Measurements from ENCODE around the gene ELAC2.

The ELAC2 gene

DNA sequence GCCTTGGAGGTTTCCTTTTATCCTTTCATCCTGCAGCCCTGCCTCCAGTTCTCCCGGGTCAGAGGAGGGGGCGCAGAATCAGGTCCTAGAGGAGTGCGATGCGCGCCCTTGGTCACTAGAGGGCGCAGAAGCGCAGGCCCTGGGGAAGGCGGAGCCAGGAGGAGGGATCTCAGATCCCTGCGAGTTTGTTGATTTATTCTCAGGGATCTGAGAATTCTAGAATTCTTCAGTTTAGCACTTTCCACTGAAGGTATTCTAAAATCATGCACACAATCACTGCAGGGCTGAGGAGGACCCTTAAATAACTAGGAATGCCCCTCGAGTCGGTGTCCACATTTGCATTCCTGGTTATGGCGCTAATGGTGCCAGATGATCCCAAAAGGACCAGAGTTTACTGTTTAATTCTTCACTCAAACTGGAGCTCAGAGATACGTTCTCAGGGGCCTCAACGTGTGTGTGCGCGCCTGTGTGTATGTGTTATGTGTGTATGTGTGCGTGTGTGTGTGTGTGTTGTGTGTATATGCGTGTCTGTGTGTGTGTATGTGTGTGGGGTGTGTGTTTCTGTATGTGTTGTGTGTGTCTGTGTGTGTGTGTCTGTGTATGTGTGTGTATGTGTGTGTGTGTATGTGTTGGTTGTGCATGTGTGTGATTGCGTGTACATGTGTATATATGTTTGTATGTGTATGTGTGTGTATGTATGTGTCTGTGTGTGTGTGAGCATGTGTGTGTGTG, 6.9 kb upstream of the ELAC2 start:
- FAIRE-seq, result peak; percentile 95
- peak; percentile 61 for DNase-seq (ENCODE audit: insufficient read length, low spot score)

DNA sequence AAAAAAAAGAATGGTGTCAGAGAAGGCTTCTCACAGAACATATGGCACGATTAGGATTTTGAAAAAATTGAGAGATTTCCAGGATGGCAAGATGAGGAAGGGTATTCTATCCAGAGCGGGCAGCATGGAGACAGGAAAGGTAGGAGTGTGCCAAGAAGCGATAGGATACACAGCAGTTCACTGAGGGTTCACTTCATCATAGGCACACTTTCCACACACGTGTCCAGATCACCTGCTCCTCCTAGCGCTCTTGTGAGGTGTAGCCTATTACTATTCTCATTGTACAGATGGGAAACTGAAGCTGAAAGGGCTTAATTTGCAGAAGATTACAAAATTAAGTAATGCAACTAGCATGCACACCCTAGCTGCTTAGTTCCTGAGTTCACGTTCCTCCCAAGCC, 6.2 kb upstream of the ELAC2 start:
- no peak for DNase-seq (ENCODE audit: insufficient read length, low spot score)
- no peak for FAIRE-seq

DNA sequence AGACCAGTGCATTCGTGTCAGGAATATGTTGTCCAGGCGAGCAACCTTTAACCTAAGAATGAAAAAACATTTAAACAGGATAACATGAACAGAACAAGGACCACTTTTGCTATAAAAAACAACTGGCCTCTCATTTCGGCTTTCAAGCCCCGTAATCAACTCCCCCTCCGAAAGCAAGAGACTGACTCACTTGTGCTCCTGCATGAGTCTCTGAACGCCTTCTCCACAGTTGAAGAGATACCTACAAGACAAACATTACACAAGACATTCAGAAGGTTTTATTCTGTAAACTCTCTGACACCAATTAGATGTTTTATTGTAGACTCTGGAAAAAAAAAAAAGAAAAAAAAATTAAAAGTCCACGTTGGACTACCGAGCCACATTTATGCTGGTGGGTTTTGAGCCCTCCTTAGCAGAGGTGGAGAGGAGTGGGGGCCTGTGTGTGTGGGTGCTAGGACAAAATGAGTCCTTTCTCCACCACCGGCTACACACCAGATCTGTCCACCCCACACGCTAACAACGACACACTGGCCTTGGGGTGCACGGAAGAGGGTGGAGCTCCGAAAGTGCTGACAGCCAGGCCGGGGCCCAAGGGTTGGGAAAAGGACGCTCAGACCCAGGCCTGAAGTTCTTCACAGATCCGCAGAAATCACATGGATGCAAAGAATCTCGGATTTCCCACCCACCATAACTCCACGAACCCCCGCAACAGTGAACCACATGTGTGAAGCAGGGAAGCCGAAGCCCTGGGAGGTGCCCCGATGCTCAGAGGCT, 759 bp downstream of the ELAC2 start:
- FAIRE-seq, result no peak
- DNase-seq (ENCODE audit: insufficient read length, low spot score), result no peak

DNA sequence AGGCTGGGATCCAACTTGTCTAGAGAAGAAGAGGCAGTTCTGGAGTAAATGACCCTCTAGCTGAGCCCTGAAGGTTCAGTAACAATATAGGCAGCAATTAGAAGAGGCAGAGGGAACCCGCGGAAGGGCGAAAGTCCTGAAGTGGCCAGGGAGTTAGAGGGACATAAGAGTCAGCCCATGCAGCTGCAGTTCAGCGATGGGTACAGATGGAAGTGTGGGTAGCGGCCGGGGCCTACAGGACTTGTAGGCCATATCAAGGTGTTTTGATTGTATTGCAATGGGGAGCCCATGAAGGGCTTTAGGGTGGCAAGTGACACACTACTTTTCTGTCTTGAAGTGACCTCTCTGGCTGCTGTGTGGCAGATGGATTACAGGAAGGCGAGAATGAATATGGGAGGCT, 3.0 kb downstream of the ELAC2 start:
- no peak for DNase-seq (ENCODE audit: insufficient read length, low spot score)
- no peak for FAIRE-seq

DNA sequence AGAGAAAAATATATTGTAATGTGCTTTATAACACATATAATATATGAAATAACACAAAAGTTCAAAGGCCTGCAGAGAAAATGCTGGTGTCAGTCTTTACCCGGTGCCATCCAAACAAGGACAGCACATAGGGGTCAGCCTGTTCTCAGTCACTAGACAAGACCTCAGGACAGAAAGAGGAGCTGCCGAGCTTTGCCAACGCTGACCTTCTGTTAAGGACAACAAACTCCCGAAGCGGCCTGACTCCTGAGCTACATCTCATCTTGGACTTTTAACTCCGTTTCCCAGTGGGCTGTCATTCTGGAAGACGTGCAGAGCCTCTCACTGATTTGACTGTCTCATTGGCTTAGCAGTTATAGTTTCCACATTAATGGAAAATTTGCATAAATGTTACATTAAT, 6.9 kb downstream of the ELAC2 start:
- no peak for FAIRE-seq

DNA sequence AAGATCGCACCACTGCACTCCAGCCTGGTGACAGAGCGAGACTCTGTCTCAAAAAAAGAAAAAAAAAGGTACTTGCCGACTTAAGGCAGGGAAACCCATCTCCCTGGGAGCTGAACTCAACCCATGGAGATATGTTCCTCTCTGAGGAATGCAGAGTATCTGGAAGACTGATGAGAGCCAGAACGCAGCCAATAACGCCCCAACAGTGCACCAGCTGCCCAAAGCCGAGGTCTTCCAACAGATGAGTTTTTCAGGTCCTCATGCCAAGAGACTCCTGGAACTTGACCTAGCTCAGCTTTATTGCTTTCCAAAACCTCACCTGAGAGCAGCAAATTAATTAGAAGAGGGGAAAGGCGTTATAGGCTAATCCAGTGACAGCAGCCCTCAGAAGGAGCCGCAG, 9.4 kb downstream of the ELAC2 start:
- no peak for DNase-seq (ENCODE audit: insufficient read length, low spot score)
- FAIRE-seq, result no peak

More for the DNA sequence above, 6.9 kb downstream of the ELAC2 start:
- DNase-seq (ENCODE audit: insufficient read length, low spot score), result no peak

DNA sequence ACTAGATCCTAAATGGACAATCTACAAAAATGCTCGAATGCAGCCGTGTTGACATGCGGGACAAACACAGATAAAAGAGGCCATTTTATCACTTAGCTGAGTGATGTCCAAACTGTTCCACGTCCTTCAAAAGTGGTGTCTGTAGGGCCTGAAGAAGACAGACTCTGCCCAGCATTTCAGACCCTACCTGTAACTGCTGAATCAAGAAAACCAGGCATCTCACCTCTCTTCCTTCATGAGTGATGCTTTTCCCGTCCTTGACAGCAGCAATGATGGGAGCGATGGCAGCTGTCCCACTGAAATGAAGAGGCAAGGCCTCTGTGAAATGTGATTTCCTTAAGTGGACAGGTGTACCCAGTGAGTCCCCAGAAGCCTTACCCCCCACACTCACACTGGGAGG, 12.3 kb downstream of the ELAC2 start:
- FAIRE-seq, result no peak

DNA sequence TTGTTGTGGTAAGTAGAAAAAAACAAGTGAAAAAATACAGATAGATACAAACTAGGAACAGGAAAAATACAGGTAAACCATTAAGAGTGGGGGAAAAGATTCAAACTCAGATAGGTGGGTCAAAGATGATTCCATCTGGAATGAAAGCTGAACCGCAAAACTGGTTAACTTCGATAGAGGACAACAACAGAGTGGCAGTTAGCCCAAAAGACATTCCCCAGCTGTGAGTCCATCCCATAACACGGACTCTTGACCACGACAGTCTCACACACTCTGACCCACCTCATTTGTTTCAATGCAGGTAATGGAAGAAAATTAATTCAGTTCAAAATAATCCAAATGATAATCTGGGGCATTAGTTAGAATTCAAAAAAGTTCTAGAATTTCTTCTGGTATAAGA, 13.5 kb downstream of the ELAC2 start:
- DNase-seq (ENCODE audit: insufficient read length, low spot score) (no peak), FAIRE-seq (no peak)

More for the DNA sequence above, 12.3 kb downstream of the ELAC2 start:
- DNase-seq (ENCODE audit: insufficient read length, low spot score), result no peak

DNA sequence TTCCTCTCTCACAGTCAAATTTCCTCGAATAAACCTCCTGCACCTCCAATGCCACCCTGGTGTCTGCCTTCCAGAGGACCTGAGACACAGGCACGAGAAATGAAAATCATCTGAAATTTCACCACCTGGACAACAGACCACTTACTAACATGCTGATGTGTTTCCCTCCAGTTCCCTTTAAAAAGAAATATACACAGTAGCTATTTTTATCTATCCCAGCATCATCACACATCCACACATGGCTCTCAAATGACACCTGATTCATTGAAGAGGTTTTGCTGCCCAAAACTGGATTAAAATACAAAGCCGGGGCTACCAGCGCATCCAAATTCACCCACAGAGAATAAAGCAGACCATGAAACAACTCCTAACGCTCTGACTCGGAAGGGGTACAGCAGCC, 13.9 kb downstream of the ELAC2 start:
- FAIRE-seq, result no peak
- no peak for DNase-seq (ENCODE audit: insufficient read length, low spot score)

DNA sequence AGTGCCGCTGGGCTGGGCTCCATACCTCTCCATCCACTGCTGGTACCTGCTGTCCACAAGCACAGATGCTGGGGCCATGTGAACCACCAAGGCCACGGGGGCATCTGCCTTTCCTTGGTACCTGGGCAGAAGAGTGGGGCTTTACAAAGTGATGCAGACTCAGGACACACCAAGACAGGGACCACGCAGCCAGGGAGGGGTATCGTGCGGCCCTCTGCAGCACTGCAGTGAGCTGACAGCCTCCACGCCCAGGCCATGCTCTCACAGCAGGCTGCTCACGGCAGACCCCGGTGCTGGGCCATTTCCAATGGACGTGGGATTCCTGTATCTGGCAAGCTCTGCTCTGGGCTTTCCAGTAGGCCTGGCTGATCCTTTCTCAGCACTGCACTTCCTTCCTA, 14.4 kb downstream of the ELAC2 start:
- DNase-seq (ENCODE audit: insufficient read length, low spot score), result no peak
- no peak for FAIRE-seq

DNA sequence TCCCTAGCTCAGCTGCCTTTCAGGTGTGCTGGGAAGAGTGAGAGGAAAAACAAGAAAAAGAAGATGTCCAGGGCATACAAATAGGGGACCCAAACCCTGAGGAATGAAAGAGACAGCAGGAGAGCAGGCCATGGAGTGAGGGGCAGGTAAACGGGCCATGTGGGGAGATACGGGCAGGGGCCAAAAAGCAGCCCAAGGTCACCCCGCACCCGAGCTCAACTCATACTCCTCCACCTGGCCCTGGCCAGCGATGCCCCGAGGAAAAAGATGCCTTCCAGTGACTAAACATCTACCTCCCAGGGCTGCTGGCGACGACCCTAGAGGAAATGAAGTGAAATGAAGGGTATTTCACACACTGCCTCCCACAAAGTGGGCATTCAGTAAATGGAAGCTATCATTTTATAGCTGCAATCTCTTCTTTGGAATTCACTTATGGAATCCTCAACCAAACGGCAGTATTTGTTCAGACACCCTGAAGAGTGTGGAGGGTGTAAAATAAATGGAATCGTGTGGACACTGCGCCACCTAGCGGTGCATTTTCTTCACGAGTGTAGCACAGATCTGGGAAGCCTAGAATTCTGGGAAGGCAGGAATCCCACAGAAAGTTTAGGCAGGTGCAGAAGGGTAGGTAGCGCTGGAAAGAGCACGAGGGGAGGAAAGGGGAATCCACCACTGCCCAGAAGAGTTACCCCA, 14.9 kb downstream of the ELAC2 start:
- no peak for FAIRE-seq

DNA sequence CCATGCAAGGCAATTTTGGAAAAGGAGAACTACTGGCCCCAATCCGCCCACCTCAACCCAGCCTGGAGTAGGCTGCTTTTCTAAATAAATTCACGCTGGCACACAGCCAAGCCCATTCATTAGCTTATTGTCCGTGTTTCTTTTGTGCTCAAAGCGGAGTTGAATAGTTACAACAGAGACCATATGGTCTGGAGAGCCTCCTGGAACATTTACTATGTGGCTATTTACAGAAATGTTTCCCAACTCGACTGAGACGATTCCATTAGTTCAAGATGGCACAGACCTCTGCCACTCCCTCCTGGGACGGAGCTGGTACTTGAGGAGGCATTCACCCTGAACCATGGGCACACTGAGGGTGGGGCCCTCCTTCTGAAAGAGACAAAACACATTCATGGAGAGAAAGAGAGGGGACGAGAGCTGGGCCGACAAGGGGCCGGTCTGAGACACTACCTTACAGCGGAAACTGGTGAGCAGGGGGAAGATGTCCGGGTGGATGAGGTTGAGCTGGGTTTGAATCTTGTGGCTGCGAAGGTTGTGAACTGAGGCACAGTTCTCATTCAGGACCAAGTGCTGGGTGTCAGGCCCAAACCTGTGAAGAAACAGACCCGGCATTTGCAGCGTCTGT, 15.7 kb downstream of the ELAC2 start:
- FAIRE-seq (no peak), DNase-seq (ENCODE audit: insufficient read length, low spot score) (no peak)

More for the DNA sequence above, 14.9 kb downstream of the ELAC2 start:
- DNase-seq (ENCODE audit: insufficient read length, low spot score), result peak; percentile 70

DNA sequence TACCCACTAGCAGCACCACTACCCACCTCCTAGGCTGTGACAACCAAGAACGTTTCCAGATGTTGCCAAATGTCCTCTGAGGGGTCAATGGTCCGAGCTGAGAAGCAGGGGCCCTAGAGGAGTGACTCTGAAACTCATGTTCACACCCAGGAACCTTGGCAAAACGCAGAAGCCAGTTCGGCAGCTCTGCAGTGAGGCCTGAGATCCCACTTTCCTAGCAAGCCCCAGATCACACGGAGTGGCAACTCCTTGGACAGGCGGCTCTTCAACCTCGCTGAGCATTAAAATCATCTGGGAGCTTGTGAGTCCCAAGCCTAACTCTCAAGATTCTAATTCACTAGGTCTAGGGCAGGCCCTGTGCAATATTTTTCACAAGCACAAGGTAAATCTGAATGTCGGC, 17.3 kb downstream of the ELAC2 start:
- FAIRE-seq (no peak), DNase-seq (ENCODE audit: insufficient read length, low spot score) (no peak)

DNA sequence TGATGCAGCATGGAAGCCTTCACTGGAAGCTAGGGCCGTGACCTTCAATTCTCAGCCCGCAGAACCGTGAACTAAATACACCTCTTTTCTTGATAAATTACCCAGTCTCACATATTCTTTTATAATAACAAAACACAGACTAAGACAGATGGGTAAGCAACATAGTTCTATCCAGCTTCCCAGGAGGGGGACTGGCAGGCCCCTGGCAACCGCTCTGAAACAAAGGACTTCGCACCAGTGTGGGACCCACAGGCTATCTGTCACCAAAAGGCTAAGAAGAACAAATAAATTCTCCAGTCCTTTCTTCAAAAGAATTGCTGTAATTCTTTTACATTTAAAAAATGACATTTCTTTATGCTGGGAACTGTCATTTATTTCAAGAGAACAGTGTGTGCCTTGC, 19.0 kb downstream of the ELAC2 start:
- no peak for FAIRE-seq
- DNase-seq (ENCODE audit: insufficient read length, low spot score), result no peak

DNA sequence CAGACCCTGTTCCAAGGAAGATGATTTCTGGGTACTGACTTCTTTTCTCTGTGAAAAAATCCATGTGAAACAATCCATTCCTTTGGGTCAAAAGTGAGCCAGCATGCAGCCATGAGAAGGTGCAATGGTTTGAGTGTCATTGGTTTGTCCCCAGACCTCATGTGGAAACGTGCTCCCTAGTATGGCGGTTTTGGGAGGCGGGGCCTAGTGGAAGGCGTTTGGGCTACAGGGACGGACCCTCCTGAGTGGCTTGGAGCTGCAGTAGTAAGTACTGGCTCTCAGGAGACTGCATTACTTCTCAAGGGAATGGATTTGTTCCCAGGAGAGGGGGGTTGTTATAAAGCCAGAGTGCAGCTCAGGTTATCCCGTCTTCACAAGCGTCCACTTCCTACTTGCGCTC, 19.4 kb downstream of the ELAC2 start:
- FAIRE-seq (no peak), DNase-seq (ENCODE audit: insufficient read length, low spot score) (no peak)

DNA sequence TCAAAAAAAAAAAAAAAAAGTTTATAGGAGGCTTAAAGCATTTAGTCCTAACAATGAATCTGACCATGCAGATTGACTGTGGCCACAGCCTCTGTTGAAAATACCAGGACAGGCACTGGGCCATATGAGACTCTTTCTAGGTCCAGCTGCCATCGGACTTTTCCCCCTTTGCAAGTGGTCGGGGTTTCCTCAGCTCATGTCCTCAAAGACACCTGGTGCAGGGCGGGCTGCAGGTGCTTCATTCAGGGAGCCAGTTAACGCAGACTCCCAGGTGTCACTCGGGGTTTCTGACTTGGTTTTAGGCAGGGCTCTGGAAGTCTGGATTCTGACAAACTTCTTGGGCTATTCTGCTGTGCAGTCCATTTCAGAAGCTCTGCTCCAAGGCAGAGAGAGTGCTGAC, 20.9 kb downstream of the ELAC2 start:
- FAIRE-seq, result no peak
- DNase-seq (ENCODE audit: insufficient read length, low spot score), result no peak

DNA sequence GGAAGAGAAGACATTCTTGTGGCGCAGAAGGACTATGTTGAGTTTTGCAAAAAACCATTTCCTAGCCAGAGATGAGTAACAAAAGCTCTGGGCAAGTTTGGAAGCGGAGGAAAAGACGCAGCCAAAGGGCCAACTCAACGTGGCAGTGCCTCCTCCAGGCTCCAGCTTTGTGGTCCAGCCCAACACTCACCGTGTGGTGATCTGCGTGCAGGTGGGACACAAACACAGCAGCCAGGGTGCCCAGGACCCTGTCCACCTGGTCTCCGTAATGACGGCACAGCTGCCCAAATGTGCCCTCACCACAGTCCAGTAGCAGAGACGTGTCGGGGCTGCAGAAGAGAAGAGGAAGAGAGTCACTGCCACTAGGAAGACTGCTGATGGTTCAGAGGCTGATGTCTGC, 21.5 kb downstream of the ELAC2 start:
- DNase-seq (ENCODE audit: insufficient read length, low spot score) (no peak), FAIRE-seq (no peak)

DNA sequence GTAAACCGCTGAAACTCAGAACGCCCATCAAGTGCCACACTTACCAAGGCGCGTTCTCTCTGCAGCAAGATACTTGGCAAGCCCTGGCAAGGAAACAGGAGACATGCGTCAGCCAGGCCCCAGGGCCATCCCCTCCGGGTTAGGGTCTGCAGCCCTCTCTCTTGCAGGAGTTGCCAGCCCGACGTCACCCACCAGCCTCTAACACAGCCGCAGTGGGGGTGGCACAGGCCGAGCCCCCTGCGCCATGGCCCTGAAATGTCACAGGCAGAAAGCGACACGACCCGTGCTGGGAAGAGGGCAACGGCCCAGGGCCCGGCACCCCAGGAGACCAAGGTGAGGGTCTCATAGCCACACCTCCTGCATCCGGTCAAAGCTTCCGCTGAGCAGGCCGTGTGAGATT, 21.9 kb downstream of the ELAC2 start:
- no peak for DNase-seq (ENCODE audit: insufficient read length, low spot score)

DNA sequence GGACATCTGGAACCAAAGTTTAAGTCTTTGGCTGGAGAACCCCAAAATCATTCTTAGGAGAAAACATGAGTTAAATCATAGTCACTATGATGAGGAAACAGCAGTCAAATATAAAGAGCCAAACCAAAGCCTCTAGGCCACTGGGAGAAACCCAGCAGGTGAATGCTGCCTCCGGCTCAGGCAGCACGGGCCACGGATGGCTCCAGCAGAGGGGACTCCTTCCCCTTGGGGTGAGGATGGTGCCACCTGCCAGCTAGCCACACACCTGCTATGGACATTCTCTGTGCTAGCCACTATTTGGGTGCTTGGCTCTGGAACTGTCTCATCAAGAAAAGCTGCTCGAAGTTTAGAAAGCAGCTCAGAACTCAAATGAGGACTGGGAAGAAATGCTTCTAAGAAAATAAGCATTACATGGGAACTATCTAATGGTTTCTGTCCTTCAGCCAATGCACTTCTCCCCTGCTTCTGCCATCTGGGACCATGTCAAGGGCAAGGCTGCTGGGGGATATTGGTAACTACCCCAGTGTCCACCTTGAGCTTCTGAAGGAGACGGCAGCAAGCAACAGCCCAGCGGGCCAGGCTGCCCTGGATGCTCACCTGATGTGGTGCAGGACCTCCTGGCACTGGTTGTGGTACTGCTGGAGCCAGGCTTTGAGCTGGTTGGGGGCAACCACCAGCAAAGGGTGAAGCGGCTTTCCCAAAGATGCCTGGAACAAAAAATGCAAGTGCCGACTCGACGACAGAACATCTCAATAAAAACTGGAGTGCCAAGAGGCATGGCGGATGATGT, 22.5 kb downstream of the ELAC2 start:
- no peak for FAIRE-seq
- no peak for DNase-seq (ENCODE audit: insufficient read length, low spot score)

More for the DNA sequence above, 21.9 kb downstream of the ELAC2 start:
- FAIRE-seq, result no peak

DNA sequence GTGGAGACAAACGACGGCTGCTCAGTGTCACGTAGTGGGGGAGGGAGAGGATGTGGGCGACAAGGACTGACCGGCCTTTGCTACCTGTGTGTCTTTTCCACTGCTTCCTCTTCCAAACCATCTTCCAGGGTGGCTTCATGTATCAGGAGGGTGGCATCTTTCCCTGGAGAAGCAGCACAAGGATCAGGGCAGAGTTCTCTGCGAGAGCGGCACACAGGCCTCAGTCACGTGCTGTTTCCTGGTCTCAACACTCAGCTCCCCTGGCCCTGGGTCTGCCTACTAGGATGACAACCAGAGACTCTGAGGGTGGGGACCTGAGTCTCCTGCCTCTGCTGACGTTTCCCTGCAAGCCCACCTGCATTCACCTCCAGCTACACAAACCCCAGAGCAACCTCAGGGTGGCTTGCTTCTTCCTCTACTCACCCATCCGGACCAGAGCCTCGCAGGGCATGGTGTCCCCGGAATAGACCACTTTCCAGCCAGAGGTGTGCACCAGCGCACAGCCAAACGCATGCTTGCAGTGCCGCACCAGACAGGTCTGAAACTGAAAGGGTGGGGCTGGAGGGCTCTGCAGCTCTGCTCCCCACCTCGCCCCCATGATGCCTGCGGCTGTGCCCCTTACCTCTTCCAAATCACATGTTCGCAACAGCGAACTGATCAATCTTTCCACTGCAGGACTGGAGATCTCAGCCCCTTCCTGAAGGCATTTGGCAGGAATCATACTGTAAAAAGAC, 23.3 kb downstream of the ELAC2 start:
- DNase-seq (ENCODE audit: insufficient read length, low spot score) (no peak), FAIRE-seq (no peak)

All from HTR-8/SVneo (cell line).